Measurements from ENCODE around the gene LRP2.

LRP2 gene

DNA sequence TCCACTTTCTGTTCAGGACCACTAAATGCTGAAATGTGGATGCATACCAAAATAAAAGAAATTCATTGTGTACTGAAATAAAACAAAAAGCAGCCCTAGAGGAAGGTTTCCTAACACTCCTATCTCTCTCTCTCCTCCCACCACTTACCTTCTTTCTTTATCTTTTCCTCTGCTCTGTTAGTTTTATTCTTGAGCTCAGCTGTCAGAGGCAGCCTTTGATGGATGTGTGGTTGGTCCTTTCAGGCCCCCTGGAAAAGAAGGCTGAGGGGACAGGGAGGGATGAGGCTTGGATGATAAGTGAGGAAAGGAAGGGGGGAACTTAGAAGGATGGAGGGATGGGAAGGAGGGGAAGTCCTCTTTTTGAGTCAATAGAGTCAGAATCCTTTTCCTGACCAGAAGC is 245.3 kb downstream of the LRP2 start:
- no peak for DNase-seq

GRCh38 chr2:169116327-169116726 is 246.0 kb downstream of the LRP2 start:
- DNase-seq = no peak

- DNase-seq = no peak
These were observed 248.3 kb downstream of the LRP2 start for GRCh38 chr2:169114056-169114455.

DNA sequence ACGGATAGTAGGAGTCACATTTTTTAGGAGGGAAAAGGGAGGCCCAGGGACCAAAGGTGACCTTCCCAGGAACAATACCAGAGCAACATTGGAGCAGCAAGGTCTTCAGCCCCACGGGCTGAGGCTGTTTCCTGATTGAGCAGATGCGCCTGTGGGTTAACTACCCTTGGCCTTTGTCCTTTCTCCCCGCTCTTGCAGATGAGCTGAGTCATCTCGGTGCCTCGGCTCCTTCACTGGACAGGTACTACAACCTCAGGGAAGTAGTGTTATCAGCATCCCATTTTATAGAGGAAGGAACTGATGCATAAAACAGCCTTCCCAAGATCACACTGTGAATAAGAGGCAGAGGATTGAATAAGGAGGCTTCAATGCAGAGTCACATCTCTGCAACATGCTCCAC is 249.5 kb downstream of the LRP2 start:
- DNase-seq = no peak

DNA sequence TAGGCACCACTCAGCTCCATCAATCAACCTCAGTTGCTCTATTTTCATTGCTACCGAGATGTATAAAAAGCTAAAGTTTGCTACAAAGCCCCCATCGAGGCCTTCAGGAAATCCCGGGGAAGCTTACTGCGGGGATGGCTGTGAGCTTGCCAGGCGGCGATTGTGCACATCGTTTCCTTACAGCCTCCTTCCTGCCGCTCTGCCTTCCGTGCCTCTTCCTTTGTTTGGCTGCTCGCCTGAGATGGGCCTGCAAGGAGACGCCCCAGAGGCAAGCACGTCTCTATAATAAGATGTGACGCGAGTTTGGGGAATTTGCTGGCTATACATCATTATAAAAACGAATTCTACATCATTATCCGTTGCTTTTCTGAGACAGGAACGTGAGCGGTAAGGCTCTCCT is 251.4 kb downstream of the LRP2 start:
- DNase-seq = no peak

DNA sequence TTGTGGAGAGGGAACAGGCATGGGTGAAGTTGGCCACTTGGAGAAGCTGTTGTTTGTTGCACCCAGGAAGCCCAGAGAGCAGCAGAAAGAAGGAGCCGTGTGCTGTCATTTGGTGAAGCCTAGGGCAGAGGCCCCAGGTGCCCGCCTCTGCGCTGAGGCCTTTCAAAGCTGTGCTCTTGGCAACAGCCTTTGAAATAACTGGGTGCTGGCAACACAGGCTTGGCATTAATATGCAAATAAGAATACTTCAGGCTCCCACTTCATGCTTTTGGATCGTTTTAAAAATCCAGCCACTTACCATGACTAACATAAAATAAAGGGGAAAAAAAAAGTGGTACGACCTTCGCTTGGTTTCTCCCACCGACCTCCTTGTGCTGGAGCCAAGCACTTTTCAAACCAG is 251.9 kb downstream of the LRP2 start:
- no peak for DNase-seq

- DNase-seq = peak; percentile 66
These were observed 252.6 kb downstream of the LRP2 start for GRCh38 chr2:169109502-169110409.

- DNase-seq = no peak
These were observed 254.0 kb downstream of the LRP2 start for GRCh38 chr2:169108099-169108884.

DNA sequence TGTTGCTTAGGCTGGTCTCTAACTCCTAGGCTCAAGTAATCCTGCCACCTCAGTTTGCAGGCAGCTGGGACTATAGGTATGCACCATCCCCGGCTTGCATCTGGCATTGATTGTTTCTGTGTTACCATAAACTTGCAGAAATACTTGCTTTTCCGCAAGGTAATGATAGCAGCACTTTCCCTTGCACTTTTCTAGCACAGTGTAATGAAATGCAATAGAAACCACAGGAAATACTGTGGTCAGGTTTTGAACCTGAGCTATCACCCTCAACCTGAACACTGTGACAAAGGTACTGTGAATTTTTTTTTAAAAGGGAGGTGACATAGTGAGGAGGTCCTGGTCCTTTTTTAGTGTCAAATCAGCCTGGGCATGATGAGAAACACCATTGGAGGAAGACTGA is 254.7 kb downstream of the LRP2 start:
- no peak for DNase-seq

DNA sequence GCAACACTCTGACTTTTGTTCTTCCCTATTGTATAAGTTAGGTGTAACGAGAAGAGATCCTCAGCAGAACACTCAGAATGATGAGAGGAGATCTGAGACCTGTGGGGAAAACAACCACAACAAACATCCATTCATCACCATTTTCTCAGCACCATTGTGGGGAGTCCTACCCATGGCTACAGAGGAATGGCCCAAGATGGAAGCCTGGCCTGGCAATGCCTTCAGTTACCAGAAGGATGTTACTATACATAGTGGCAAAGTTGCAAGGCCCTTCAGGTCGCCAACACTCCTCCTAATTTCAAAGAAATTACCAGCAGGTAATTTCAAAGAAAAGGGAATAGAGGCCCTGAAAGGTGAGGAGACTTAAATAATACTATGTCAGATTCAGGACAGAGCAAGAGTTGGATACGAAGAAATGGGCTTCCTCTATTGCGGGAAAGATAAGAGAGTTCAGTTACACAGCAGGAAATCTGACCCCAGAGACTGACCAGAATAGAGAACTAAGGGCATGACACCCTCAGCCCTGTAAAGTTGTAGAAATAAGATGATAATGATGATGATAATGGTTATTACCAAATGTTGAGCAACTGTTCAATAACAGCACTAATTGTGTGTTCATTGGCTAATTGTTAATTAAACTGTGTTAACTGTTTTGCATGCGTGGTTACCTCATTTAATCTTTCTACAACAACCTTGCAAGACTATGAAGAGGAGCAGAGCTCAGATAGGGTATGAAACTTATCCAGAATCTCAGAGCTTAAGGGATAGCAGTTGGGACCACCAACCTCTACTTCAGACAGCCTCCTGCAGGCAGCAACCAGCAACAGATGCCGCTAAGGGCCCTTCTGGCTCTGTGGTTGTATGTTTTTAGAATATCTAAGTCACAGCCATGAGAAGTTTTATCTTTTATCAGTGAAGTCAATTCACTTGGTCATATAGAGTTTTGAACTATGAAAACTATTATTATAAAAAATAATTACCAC is 255.5 kb downstream of the LRP2 start:
- DNase-seq = no peak

DNA sequence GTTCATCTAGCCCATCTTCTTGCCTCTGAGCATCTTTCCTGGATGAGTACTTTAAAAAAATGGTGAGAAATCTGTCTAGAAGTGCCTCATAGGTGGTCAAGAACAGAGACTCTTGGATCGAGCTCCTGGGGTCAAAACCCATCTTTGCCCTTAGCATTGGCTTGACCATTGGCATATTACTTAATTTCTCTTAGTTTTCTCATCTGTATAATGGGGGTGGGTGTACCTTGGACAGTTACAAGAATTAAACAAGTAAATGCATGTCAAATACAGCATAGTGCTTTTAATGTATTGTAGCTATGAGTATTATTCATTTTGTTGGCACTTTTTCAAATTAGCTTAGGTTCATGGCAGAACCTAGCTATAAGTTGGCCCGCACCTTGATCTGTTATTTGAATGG is 256.2 kb downstream of the LRP2 start:
- no peak for DNase-seq

- DNase-seq = peak; percentile 4
These were observed 256.9 kb downstream of the LRP2 start for GRCh38 chr2:169105476-169105875.

DNA sequence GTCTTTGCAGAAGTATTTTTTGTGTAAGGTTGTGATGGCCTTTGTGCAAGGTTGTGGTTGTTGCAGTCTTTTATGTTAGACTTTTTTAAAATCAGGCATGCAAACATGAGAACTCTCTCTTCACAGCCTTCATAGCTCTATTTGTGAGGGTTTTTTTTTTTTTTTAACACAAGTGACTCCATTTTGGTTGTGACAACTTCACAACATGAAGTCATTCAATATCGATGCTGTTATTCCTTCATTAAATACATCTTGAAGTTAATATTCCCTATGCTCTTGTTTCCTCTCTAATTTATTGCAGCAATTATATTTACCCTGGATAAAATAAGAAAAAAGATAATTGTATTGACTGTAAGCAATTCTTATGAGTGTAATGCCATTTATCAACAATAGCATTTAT is 257.5 kb downstream of the LRP2 start:
- DNase-seq = no peak

- DNase-seq = no peak
These were observed 266.7 kb downstream of the LRP2 start for GRCh38 chr2:169095621-169096105.

GRCh38 chr2:169094676-169095075 is 267.7 kb downstream of the LRP2 start:
- DNase-seq = no peak

DNA sequence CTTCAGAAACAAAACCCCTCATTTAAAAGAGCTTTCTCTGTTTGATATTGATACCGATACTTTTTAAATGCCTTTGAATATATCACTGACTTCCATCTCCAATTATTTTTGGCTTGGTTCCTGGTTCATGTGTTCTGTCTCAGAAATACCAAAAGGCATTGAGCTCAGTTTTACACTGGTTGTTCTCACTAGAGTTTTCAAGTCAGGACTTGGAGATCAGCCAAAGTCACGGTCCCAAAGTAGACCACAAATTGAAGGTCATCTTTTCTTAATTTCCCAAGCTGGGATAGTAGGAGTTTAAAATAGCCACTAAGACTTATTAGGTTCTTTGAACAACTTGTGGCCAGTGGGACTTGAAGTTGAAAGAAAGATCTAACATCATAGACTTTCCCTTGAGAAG is 268.8 kb downstream of the LRP2 start:
- DNase-seq = no peak

GRCh38 chr2:169091761-169092519 is 270.4 kb downstream of the LRP2 start:
- DNase-seq = no peak

- DNase-seq = no peak
These were observed 271.1 kb downstream of the LRP2 start for GRCh38 chr2:169091256-169091655.

- DNase-seq = no peak
These were observed 272.1 kb downstream of the LRP2 start for GRCh38 chr2:169090133-169090820.

DNA sequence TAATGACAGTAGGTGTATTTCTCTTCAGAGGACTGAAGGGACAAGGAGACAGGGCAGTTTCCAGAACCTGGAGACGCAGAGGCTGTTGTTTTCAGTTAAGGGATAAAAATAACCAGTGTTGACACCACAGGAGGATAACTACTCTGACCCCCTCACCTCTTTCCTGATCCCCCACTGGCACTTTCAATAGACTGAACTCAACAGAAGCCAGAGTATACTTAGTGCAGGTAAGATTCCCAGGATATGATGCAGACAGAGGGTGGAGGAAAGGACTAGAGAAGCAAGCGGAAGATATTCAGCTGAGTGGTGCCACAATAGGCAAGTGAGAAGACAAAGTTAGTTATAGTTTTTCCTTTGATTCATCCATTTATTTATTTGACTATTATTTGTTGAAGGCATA is 273.2 kb downstream of the LRP2 start:
- DNase-seq = no peak

DNA sequence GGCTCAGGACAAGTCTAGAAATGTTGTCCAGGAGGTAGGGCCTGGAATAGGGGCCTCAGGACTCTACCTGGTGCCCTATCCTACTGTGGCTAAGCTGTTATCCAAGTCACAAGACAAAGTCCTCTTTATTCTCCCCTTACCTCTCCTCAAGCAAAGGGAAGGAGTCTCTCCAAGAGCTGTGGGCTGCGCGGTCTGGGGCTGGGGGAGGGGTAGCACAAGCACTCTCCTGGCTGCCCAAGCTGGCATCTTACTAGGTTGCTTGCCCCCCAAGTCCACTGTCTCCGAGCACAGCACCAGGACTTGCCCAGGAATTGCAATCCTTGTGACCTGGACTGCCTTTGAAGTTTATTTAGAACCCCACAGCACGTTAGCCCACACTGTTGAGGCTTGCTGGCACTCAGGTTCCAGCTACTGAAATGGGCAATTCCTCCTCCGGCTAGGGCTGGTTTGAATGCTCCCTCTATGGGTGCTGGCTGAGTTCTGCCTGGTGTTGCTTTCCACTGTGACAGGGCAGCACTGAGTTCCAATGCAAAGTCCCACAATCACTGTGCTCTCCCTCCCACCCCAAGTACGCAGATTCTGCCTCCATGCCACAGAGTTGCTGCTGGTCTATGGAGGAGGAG is 274.5 kb downstream of the LRP2 start:
- no peak for DNase-seq

All from NCI-H774 (cell line).